OCI-LY1 (cell line): ENCODE measurements around the gene NDFIP1.

ENCODE experiments used
- H2AFZ ChIP-seq: fragments of 200-600 bp; sonication (generic), shearing (Covaris generic); 2 replicates; pipeline ENCODE4 v1.6.0; 2014; ENCODE audit warnings: antibody characterized with exemption, mild to moderate bottlenecking, low read length
- H3F3A ChIP-seq: fragments of 200-600 bp; sonication (generic), shearing (Covaris generic); 2 replicates; pipeline ENCODE4 v1.6.0; 2014; ENCODE audit warnings: mild to moderate bottlenecking, antibody characterized with exemption, low read length, moderate library complexity; ENCODE audit not compliant: insufficient read depth
- H3K27ac ChIP-seq: fragments of 200-600 bp; sonication (generic); 2 replicates; pipeline ENCODE4 v1.5.1; 2014; ENCODE audit warnings: low read length, mixed run types, mild to moderate bottlenecking, low read depth; ENCODE audit not compliant: poor library complexity, severe bottlenecking
- H3K27me3 ChIP-seq: fragments of 200-600 bp; sonication (generic); 2 replicates; pipeline ENCODE4 v1.6.0; 2014; ENCODE audit warnings: antibody characterized with exemption, mild to moderate bottlenecking, low read length, moderate library complexity; ENCODE audit not compliant: insufficient read depth
- H3K36me3 ChIP-seq: fragments of 200-600 bp; sonication (generic); 2 replicates; pipeline ENCODE4 v1.6.1; 2014; ENCODE audit warnings: mild to moderate bottlenecking, antibody characterized with exemption, low read length, moderate library complexity, mixed read lengths; ENCODE audit not compliant: insufficient read depth
- H3K4me1 ChIP-seq: fragments of 200-600 bp; sonication (generic); 2 replicates; pipeline ENCODE4 v1.5.1; 2014; ENCODE audit warnings: mild to moderate bottlenecking, low read length, moderate library complexity; ENCODE audit not compliant: insufficient read depth, severe bottlenecking
- H3K4me2 ChIP-seq: fragments of 200-600 bp; sonication (generic), shearing (Covaris generic); 2 replicates; pipeline ENCODE4 v1.6.1; 2014; ENCODE audit warnings: low read length
- H3K4me3 ChIP-seq: fragments of 200-600 bp; sonication (generic); 2 replicates; pipeline ENCODE4 v1.5.1; 2014; ENCODE audit warnings: low read length, low read depth, mild to moderate bottlenecking, mixed read lengths; ENCODE audit not compliant: poor library complexity, severe bottlenecking
- H3K79me2 ChIP-seq: fragments of 200-600 bp; shearing (Covaris generic); 2 replicates; pipeline ENCODE4 v1.6.1; 2016; ENCODE audit warnings: mixed run types, low read length, mixed read lengths; ENCODE audit not compliant: insufficient read depth
- H3K9ac ChIP-seq: fragments of 200-600 bp; sonication (generic), shearing (Covaris generic); 2 replicates; pipeline ENCODE4 v1.6.1; 2014; ENCODE audit warnings: mild to moderate bottlenecking, low read length, mixed read lengths
- H3K9me2 ChIP-seq: fragments of 200-600 bp; sonication (generic), shearing (Covaris generic); 2 replicates; pipeline ENCODE4 v1.6.1; 2014; ENCODE audit warnings: low read depth, mild to moderate bottlenecking, low read length, mixed read lengths
- H3K9me3 ChIP-seq: fragments of 200-600 bp; shearing (Covaris generic); 2 replicates; pipeline ENCODE4 v1.6.1; 2014; ENCODE audit warnings: low read length, mixed read lengths
- H4K20me1 ChIP-seq: fragments of 200-600 bp; sonication (generic), shearing (Covaris generic); 2 replicates; pipeline ENCODE4 v1.6.0; 2016; ENCODE audit warnings: mild to moderate bottlenecking, low read length; ENCODE audit not compliant: insufficient read depth
- CTCF ChIP-seq: fragments of 200-600 bp; sonication (generic), shearing (Covaris generic); IDR thresholded peaks from 2 replicates; pipeline ENCODE4 v1.5.1; 2017; ENCODE audit warnings: mild to moderate bottlenecking, antibody characterized with exemption, low read length, moderate library complexity, mixed read lengths
- EZH2 ChIP-seq: fragments of 200-600 bp; sonication (generic), shearing (Covaris generic); IDR thresholded peaks from 2 replicates; pipeline ENCODE4 v1.8.0; 2017; ENCODE audit warnings: borderline replicate concordance, mixed run types, mild to moderate bottlenecking, antibody characterized with exemption, low read length, moderate library complexity, mixed read lengths

The NDFIP1 gene

GRCh38 chr5:142168365-142168764 is 59.8 kb downstream of the NDFIP1 start:
- TF ChIP-seq CTCF, result no peak
- TF ChIP-seq EZH2, result no peak
- Histone ChIP-seq H3F3A (no peaks in the 10 kb centered on the region), H3K79me2 (no peaks in the 10 kb centered on the region), H3K9me3 (no peaks in the 10 kb centered on the region), H3K4me1 (no peaks in the 10 kb centered on the region), H3K4me2 (no peak overlapping the region), H3K27me3 (no peaks in the 10 kb centered on the region), H3K9me2 (no peaks in the 10 kb centered on the region), H3K27ac (no peak overlapping the region), H3K9ac (no peak overlapping the region), H3K36me3 (no peaks in the 10 kb centered on the region), H4K20me1 (no peaks in the 10 kb centered on the region), H2AFZ (no peak overlapping the region), H3K4me3 (no peak overlapping the region)

- Histone ChIP-seq H3K4me2 (no peak overlapping the region), H4K20me1 (no peaks in the 10 kb centered on the region), H3K4me3 (no peak overlapping the region), H2AFZ (no peak overlapping the region), H3K36me3 (no peaks in the 10 kb centered on the region), H3K9me2 (no peaks in the 10 kb centered on the region), H3K27me3 (no peaks in the 10 kb centered on the region), H3K9ac (no peak overlapping the region), H3F3A (no peaks in the 10 kb centered on the region), H3K79me2 (no peaks in the 10 kb centered on the region), H3K9me3 (no peaks in the 10 kb centered on the region), H3K27ac (no peak overlapping the region), H3K4me1 (no peaks in the 10 kb centered on the region)
- TF ChIP-seq CTCF (no peak), EZH2 (no peak)
Observed at GRCh38 chr5:142170254-142170953, 61.8 kb downstream of the NDFIP1 start.

- no peaks in the 10 kb centered on the region for H3K36me3 ChIP-seq
- peak; percentile 8; the same call in 1 of the 2 replicates for TF ChIP-seq CTCF
- TF ChIP-seq EZH2, result no peak
- no peak overlapping the region for H2AFZ ChIP-seq
- H3K4me2 ChIP-seq, result no peak overlapping the region
- no peaks in the 10 kb centered on the region for H3K4me1 ChIP-seq
- H4K20me1 ChIP-seq, result no peaks in the 10 kb centered on the region
- no peak overlapping the region for H3K9ac ChIP-seq
- no peaks in the 10 kb centered on the region for H3K79me2 ChIP-seq
- no peaks in the 10 kb centered on the region for H3K9me2 ChIP-seq
- H3K27ac ChIP-seq, result no peak overlapping the region
- no peak overlapping the region for H3K4me3 ChIP-seq
- no peaks in the 10 kb centered on the region for H3K27me3 ChIP-seq
- no peaks in the 10 kb centered on the region for H3F3A ChIP-seq
- no peaks in the 10 kb centered on the region for H3K9me3 ChIP-seq
Observed at GRCh38 chr5:142171270-142171669, 62.7 kb downstream of the NDFIP1 start.
